ENCODE data around the gene R3HCC1L.

The R3HCC1L gene

DNA sequence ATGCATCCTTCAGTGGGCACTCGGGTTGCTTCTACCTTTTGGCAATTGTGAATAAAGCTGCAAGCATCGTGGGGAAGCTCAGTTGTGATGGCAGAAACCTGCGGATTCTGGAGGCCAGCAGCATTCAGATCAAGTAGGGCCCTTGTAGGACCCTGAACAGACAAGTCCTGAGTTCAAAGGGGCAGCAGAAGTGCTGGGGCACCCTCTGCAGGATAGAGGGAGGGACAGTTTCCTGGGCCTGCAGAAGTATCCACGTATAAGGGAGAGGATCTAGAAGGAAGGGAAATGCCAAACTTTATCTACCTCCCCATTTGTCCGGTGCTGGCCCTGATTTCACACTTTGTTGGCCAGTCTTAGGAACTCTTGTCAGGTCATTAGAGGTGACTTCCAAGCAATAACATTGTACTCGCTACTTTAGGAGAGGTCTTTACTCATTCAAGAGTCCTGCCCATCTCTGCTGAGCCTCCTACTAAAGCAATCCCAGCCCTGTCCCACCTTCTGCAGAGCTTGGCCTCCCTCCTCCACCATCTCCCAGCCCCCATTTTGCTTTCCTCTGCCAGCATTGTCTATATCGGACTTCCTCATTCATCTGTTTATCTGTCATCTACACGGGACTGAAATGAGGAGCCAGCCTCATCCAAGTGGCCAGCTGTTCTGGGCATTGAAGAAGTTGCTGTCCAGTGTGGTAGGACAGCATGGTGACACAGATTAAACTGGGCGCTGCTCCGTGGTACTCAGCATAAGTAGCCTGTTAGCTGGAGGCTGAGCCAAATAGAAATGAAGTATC is 26.6 kb upstream of the R3HCC1L start:
- Histone ChIP-seq H3K4me2 (ENCODE audit: low read depth, low read length, poor library complexity, severe bottlenecking) (no peak overlapping the region), H3F3A (ENCODE audit: insufficient read depth) (no peaks in the 10 kb centered on the region), H3K9ac (ENCODE audit: low read length) (no peak overlapping the region), H4K20me1 (ENCODE audit: low read depth, low read length) (no peaks in the 10 kb centered on the region), H3K79me2 (ENCODE audit: insufficient read depth, low read length) (no peaks in the 10 kb centered on the region), H3K27me3 (ENCODE audit: low read length) (no peaks in the 10 kb centered on the region), H3K9me3 (ENCODE audit: insufficient read depth, low read length) (no peaks in the 10 kb centered on the region), H3K4me3 (ENCODE audit: insufficient read depth, low read length, poor library complexity, severe bottlenecking) (no peak overlapping the region), H3K9me2 (replicated peaks; ENCODE audit: insufficient read depth, low read length) (no peaks in the 10 kb centered on the region), H3K36me3 (ENCODE audit: low read length) (no peaks in the 10 kb centered on the region), H3K27ac (ENCODE audit: low read depth, low read length) (no peak overlapping the region), H2AFZ (ENCODE audit: low read depth, low read length, severe bottlenecking) (no peak overlapping the region)
- no peak for TF ChIP-seq EZH2phosphoT487 (conservative IDR thresholded peaks at IDR 0.05; ENCODE audit: low read length)
- TF ChIP-seq, protein P1, sequence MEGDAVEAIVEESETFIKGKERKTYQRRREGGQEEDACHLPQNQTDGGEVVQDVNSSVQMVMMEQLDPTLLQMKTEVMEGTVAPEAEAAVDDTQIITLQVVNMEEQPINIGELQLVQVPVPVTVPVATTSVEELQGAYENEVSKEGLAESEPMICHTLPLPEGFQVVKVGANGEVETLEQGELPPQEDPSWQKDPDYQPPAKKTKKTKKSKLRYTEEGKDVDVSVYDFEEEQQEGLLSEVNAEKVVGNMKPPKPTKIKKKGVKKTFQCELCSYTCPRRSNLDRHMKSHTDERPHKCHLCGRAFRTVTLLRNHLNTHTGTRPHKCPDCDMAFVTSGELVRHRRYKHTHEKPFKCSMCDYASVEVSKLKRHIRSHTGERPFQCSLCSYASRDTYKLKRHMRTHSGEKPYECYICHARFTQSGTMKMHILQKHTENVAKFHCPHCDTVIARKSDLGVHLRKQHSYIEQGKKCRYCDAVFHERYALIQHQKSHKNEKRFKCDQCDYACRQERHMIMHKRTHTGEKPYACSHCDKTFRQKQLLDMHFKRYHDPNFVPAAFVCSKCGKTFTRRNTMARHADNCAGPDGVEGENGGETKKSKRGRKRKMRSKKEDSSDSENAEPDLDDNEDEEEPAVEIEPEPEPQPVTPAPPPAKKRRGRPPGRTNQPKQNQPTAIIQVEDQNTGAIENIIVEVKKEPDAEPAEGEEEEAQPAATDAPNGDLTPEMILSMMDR (IDR thresholded peaks at IDR 0.05; ENCODE audit: insufficient read depth, low read length, poor library complexity, severe bottlenecking) = no peak

DNA sequence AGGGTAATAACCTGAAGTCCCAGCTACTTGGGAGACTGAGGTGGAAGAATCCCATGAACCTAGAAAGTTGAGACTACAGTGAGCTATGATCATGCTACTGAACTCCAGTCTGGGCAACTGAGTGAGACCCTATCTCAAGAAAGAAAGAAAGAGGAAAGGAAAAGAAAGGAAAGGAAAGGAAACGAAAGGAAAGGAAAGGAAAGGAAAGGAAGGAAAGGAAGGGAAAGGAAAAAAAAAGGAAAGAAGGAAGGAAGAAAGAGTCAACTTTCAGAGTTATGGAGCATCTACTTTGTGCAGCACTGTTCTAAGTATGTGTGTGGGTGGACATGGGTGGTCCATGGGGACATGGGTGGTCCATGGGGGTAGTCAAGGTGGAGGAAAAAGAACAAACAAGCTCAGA is 24.1 kb upstream of the R3HCC1L start:
- no peaks in the 10 kb centered on the region for H3K9me3 ChIP-seq (ENCODE audit: insufficient read depth, low read length)
- H3F3A ChIP-seq (ENCODE audit: insufficient read depth) = no peaks in the 10 kb centered on the region
- no peaks in the 10 kb centered on the region for H3K36me3 ChIP-seq (ENCODE audit: low read length)
- H3K79me2 ChIP-seq (ENCODE audit: insufficient read depth, low read length) = no peaks in the 10 kb centered on the region
- H3K27me3 ChIP-seq (ENCODE audit: low read length) = no peaks in the 10 kb centered on the region
- H2AFZ ChIP-seq (ENCODE audit: low read depth, low read length, severe bottlenecking) = no peak overlapping the region
- H3K9me2 ChIP-seq (replicated peaks; ENCODE audit: insufficient read depth, low read length) = no peaks in the 10 kb centered on the region
- no peak overlapping the region for H3K9ac ChIP-seq (ENCODE audit: low read length)
- H4K20me1 ChIP-seq (ENCODE audit: low read depth, low read length) = no peaks in the 10 kb centered on the region
- H3K4me3 ChIP-seq (ENCODE audit: insufficient read depth, low read length, poor library complexity, severe bottlenecking) = no peak overlapping the region
- H3K27ac ChIP-seq (ENCODE audit: low read depth, low read length) = no peak overlapping the region
- no peak for TF ChIP-seq EZH2phosphoT487 (conservative IDR thresholded peaks at IDR 0.05; ENCODE audit: low read length)
- TF ChIP-seq, protein P1 (IDR thresholded peaks at IDR 0.05; ENCODE audit: insufficient read depth, low read length, poor library complexity, severe bottlenecking) = no peak
- no peak overlapping the region for H3K4me2 ChIP-seq (ENCODE audit: low read depth, low read length, poor library complexity, severe bottlenecking)

DNA sequence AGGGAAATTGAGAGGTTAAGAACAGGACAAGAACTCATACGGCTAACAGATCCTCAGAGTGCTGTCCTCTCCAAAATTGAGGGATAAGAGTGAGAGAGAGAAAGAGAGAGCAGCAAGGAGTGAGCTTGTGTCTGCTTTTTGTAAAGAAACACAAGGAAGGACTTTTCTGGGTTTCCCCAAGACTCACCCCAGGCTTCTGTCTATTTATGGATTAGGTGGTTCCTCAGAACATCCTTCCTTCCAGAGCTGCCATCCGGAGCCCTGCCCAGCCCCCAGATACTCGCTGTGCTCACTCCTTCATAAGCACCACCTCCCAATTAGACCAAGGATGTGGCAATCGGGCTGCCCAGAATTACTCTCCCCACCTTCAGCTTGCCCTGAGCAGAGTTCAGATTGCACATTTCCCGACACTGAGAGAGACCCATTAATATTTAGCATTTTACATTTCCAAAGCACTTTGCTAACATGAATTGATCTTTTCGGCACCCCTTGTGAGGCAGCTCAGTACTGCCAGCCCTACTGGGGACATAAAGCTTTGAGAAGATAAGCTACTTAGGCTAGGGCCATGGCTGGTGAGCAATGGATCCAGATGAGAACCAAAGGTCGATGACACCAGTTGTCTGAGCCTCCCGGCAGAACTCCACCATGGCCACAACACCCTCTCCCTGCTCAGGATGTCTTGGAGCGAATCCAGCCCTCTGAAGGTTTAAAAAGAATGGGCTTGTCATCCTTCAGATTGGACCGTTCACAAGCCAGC is 19.2 kb upstream of the R3HCC1L start:
- H3K4me2 ChIP-seq (ENCODE audit: low read depth, low read length, poor library complexity, severe bottlenecking) = no peak overlapping the region
- H3K9ac ChIP-seq (ENCODE audit: low read length) = no peak overlapping the region
- H3F3A ChIP-seq (ENCODE audit: insufficient read depth) = no peaks in the 10 kb centered on the region
- no peaks in the 10 kb centered on the region for H3K36me3 ChIP-seq (ENCODE audit: low read length)
- H3K4me3 ChIP-seq (ENCODE audit: insufficient read depth, low read length, poor library complexity, severe bottlenecking) = no peak overlapping the region
- H2AFZ ChIP-seq (ENCODE audit: low read depth, low read length, severe bottlenecking) = no peak overlapping the region
- no peak overlapping the region for H3K27ac ChIP-seq (ENCODE audit: low read depth, low read length)
- no peak for TF ChIP-seq EZH2phosphoT487 (conservative IDR thresholded peaks at IDR 0.05; ENCODE audit: low read length)
- TF ChIP-seq, protein P1 (IDR thresholded peaks at IDR 0.05; ENCODE audit: insufficient read depth, low read length, poor library complexity, severe bottlenecking) = no peak
- no peaks in the 10 kb centered on the region for H3K9me2 ChIP-seq (replicated peaks; ENCODE audit: insufficient read depth, low read length)
- no peaks in the 10 kb centered on the region for H3K27me3 ChIP-seq (ENCODE audit: low read length)
- no peaks in the 10 kb centered on the region for H3K79me2 ChIP-seq (ENCODE audit: insufficient read depth, low read length)
- no peaks in the 10 kb centered on the region; the same call in 1 of the 2 replicates for H3K9me3 ChIP-seq (ENCODE audit: insufficient read depth, low read length)
- H4K20me1 ChIP-seq (ENCODE audit: low read depth, low read length) = no peaks in the 10 kb centered on the region
